ENCODE measurements around the gene DOK5.

The DOK5 gene

DNA sequence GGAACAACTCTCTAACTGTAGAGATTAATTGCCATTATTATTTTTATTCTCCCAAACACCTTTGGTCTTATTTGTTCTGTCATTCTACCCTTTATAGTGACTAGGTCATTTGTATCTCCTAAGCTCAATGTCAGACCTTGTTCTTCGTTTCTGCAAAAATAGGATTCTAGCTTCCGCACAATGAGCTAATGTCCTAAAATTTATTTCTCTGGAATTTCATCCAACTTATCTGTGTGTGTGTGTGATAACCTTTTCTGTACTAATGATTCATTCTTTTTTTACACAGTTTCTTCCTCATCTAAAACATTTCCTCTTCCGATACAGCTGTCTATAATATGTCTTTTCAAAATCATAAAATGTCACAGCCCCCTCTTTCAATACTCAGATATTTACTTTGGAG is 84.5 kb downstream of the DOK5 start:
- DNase-seq (ENCODE audit: low spot score), result no peak

DNA sequence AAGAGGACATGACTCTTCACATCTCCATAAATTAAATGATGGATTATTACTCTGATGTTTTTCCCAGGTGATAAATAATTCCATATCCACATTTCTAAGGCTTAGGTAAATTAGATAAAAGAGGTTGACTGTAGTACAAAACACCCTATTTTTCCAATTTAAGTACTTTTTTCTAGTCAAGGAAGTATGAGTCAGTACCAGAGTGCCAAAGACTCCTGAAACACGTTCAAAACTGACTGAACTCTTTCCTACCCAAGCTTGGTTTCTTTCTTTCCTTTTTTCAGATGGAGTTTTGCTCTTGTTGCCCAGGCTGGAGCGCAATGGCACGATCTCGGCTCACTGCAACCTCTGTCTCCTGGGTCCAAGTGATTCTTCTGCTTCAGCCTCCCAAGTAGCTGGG is 85.0 kb downstream of the DOK5 start:
- no peak for DNase-seq (ENCODE audit: low spot score)

- no peak for DNase-seq (ENCODE audit: low spot score)
These were observed 89.9 kb downstream of the DOK5 start for GRCh38 chr20:54565255-54565654.

DNA sequence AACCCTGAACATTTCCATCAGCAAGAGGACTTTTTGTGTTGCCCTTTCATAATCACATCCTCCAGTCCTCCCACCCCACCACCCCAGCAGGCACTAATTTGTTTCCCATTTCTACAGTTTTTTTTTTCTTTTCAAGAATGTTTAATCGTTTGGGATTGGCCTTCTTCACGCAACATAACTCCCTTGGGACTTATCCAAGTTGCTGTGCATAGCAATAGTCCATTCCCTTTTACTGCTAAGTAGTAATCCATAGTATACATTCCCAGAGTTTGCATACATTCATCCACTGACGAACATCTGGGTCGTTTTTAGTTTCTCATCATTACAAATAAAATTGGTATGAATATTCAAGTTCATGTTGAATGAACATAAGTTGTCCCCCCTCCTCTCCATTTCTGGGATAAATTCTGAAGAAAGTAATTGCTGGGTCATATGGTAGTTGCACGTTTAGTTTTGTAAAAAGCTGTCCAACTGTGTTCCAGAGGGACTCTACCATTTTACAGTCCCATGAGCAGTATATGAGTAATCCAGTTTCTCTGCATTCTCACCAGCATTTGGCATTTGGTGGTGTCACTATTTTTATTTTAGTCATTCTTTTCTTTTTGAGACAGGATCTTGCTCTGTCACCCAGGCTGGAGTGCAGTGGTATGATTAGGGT is 90.8 kb downstream of the DOK5 start:
- DNase-seq (ENCODE audit: low spot score), result no peak

GRCh38 chr20:54570561-54570960 is 95.2 kb downstream of the DOK5 start:
- DNase-seq (ENCODE audit: low spot score), result no peak

GRCh38 chr20:54572665-54573435 is 97.5 kb downstream of the DOK5 start:
- DNase-seq (ENCODE audit: low spot score), result no peak

GRCh38 chr20:54573838-54574237 is 98.4 kb downstream of the DOK5 start:
- DNase-seq (ENCODE audit: low spot score), result peak; percentile 9

GRCh38 chr20:54576518-54576917 is 101.1 kb downstream of the DOK5 start:
- no peak for DNase-seq (ENCODE audit: low spot score)

GRCh38 chr20:54577637-54578036 is 102.2 kb downstream of the DOK5 start:
- DNase-seq (ENCODE audit: low spot score), result no peak

DNA sequence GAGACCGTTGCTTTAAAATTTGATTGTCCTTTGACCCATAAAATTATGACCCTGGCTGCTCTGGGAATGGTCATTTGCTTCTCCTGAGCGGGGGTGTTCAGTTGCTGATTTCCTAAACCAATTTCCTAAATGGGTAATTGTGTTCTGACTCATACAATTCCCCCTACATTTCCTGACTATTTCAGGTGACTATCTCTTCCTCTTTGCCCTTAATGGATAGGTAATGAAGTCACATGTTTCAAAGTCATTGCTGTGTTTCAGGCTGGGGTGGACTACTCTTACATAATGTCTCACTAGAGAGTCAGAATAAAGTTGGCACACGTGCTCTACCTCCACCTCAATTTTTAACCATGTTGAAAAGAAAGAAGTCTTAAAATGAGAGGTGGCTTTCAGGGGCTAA is 109.8 kb downstream of the DOK5 start:
- DNase-seq (ENCODE audit: low spot score), result no peak

GRCh38 chr20:54587408-54587807 is 112.0 kb downstream of the DOK5 start:
- DNase-seq (ENCODE audit: low spot score), result no peak

DNA sequence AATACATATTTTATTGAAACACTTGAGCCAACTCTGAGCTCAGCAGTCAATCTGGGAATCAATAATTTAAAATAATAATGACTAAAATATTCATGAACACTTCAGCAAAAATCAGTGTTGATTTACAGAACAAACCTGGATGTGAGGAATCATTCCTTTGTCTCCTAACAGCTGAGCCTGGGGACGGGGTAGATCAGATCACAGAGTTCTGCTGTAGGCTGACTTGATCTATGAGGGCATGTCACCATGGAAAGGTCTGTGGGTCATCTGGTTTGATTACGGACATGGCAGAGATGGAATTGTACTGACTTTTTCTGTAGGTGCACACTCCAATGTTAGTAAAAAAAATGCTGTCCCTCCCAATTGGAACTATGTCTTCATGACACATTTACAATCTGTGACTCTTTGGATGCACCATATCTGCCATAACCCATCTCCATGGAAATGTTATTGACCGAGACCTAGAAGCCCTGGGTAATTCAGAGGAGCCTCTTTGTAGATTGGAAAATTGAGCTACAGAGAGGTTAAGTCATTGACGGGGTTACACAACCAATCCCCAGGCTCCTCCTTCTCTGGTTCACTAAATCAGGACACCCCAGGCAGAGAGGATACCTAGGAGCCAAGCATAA is 114.1 kb downstream of the DOK5 start:
- DNase-seq (ENCODE audit: low spot score), result no peak

GRCh38 chr20:54590856-54591255 is 115.5 kb downstream of the DOK5 start:
- DNase-seq (ENCODE audit: low spot score), result no peak

GRCh38 chr20:54596651-54597050 is 121.3 kb downstream of the DOK5 start:
- no peak for DNase-seq (ENCODE audit: low spot score)

DNA sequence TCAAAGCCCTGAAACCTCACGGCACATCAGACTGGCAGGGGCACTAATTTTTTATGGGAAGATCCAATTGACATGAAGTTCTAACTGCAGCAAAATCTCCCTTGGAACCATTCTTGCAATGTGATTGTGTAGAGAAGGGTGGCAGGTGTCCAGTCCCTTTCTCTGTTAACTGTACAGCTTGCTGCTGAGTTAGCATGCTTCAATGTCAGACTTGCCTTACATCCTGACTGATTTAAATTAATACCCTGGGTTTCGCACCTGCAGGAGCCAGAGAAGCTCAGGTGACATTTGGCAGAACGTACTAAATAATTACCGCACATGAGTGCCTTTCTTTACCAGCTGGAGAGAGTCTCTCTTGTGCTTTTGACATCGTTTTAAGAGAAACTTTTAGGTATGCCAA is 123.0 kb downstream of the DOK5 start:
- no peak for DNase-seq (ENCODE audit: low spot score)

GRCh38 chr20:54600634-54601033 is 125.2 kb downstream of the DOK5 start:
- no peak for DNase-seq (ENCODE audit: low spot score)

GRCh38 chr20:54601831-54602515 is 126.6 kb downstream of the DOK5 start:
- DNase-seq (ENCODE audit: low spot score), result no peak

DNA sequence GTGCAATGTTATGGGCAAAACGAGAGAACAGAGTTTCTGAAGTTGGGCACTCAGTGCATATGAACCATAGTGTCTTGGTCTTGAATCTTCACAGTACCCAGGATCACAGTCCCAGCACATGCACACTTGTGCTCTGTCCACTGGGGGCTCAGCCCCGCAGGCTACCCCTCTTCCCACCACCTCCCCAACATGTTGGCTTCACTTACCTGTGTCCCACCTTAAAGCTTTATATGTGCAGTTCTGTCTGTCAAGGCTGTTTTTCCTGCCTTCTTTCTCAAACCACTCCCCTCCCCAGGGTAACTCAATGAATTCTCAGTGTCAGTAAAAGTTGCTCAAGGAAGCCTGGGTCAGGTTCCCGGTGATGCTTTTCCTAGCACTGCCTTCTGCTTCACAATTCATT is 129.9 kb downstream of the DOK5 start:
- DNase-seq (ENCODE audit: low spot score), result no peak

DNA sequence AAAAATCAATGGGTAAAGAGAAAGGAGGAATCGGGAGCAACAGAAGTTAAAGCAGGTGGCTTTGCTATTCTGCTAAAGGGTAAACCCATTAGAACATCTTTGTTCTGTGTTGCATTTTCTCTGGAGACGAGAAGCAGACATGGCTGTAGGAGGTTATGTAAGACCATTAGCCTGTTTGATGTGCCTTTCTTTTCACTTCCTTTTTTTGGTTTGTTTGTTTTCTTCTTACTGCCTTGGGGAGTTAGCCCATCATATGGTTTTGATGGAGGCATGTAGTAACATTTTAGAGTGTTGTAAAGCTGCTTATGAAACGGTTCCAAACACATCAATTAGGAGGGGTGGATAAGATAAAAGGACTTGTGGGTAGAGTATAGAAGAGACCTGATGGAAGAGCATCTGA is 131.0 kb downstream of the DOK5 start:
- no peak for DNase-seq (ENCODE audit: low spot score)

DNA sequence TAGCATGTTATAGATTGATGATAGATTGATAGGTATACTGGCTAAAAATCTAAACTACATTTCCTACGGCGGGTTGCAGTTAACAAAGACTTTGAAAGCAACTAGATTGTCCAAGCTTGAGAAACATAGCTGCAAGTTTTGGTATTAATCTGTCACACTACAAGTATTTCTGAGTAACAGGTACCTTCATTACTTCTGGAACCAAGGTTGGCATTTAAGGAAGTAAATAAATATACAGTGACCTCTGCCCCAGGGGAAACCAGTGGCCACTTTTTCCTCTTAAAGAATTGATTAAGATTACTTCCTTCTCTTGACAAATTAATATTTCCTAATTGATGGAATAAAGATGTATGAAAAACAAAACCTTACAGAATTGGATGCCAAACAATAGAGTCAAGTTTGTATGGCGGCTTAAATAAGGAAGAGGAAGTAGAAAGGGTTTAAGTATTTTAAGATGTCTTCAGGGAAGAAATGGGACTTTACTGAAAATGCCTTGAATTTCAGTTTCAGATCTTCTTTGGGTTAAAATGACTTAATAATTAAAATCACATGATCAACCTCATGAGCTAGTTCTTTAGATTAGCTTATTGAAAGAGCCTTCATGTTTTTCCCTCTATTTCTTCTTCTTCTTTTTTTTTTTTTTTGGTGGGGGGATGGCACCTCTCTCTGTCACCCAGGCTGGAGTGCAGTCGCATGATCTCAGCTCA is 132.8 kb downstream of the DOK5 start:
- DNase-seq (ENCODE audit: low spot score), result no peak

GRCh38 chr20:54608943-54609342 is 133.6 kb downstream of the DOK5 start:
- no peak for DNase-seq (ENCODE audit: low spot score)

Measured in Ammon's horn (tissue), 1 donor.